SK-N-SH treated with all-trans-retinoic acid at 6 μM for 48 hours (cell line): Measurements from ENCODE around the gene POLR3A.

Experiments
- ISL1 ChIP-seq: fragments of 250-450 bp; sonication (Bioruptor Pico); IDR thresholded peaks from 2 replicates; pipeline ENCODE4 v2.1.2; 2022; ENCODE audit warnings: mild to moderate bottlenecking, moderate library complexity
- PPARA ChIP-seq: fragments of 250-450 bp; sonication (Bioruptor Pico); IDR thresholded peaks from 2 replicates; pipeline ENCODE4 v1.5.0; 2020; ENCODE audit warnings: mild to moderate bottlenecking, borderline replicate concordance
- RARB ChIP-seq: fragments of 250-450 bp; sonication (Bioruptor Pico); IDR thresholded peaks from 2 replicates; pipeline ENCODE4 v1.8.0; 2021; ENCODE audit warnings: mild to moderate bottlenecking, moderate library complexity
- ZNF565 ChIP-seq: fragments of 450-650 bp; formaldehyde crosslinking; conservative IDR thresholded peaks from 2 replicates; pipeline ENCODE4 v1.5.0; 2020; ENCODE audit warnings: low read depth, mild to moderate bottlenecking, moderate library complexity
- ZNF70 ChIP-seq: fragments of 450-650 bp; formaldehyde crosslinking; IDR thresholded peaks from 2 replicates; pipeline ENCODE4 v1.5.0; 2020; ENCODE audit warnings: mild to moderate bottlenecking, moderate library complexity
- TF ChIP-seq, protein P1 (sequence below): fragments of 250-450 bp; sonication (Bioruptor Pico); IDR thresholded peaks from 2 replicates; pipeline ENCODE4 v1.8.0; 2020; ENCODE audit warnings: mild to moderate bottlenecking, moderate library complexity, borderline replicate concordance

DNA sequence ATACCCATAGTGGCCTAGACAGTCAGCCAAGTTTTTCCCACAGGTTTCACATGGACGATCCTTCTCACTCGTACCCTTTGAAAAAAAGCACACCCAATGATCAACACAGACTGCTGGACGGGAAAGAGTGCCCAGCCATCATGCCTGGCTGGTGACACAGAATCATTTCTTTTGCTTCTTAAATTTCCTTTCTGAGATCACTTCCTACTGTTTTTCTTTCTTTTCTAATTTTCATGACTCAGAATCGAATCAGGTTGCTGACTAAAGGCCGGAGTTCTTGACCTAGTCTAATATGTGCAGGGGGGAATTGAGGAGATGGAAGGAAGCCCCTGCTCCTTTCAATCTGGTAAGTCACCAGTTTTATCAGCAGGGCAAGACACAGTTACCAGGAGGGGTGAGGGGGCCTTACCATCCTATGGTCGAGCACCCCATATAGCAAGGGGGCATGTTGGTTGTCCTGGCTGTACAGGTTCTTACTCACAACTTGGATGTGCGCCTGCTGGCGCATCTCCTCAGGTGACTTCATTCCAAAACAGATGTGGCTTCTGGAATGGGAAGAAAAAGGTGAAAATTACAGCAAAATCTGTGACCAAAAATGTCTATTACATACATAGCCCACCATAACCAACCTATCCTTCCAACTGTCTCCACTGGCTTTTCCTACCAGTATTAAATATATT is 3.5 kb downstream of the POLR3A start:
- TF ChIP-seq RARB (CRISPR knock-in tag), result no peak
- TF ChIP-seq ISL1 (CRISPR knock-in tag), result no peak
- TF ChIP-seq, protein P1, sequence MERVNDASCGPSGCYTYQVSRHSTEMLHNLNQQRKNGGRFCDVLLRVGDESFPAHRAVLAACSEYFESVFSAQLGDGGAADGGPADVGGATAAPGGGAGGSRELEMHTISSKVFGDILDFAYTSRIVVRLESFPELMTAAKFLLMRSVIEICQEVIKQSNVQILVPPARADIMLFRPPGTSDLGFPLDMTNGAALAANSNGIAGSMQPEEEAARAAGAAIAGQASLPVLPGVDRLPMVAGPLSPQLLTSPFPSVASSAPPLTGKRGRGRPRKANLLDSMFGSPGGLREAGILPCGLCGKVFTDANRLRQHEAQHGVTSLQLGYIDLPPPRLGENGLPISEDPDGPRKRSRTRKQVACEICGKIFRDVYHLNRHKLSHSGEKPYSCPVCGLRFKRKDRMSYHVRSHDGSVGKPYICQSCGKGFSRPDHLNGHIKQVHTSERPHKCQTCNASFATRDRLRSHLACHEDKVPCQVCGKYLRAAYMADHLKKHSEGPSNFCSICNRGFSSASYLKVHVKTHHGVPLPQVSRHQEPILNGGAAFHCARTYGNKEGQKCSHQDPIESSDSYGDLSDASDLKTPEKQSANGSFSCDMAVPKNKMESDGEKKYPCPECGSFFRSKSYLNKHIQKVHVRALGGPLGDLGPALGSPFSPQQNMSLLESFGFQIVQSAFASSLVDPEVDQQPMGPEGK, result no peak
- TF ChIP-seq PPARA (CRISPR knock-in tag), result no peak
- no peak for TF ChIP-seq ZNF70 (CRISPR knock-in tag)
- no peak for TF ChIP-seq ZNF565 (CRISPR knock-in tag)
